GM18526 (cell line): ENCODE data around the gene ABCB8.

Source experiments
- POLR2A ChIP-seq: IDR thresholded peaks from 3 replicates; pipeline ENCODE4 v1.6.1; 2011; ENCODE audit not compliant: insufficient read length; ENCODE audit errors: extremely low read depth

Gene ABCB8

GRCh38 chr7:151065516-151065915 lies 37.3 kb downstream of the ABCB8 start:
- no peak for TF ChIP-seq POLR2A

GRCh38 chr7:151066273-151066974 lies 38.2 kb downstream of the ABCB8 start:
- no peak for TF ChIP-seq POLR2A

- no peak for TF ChIP-seq POLR2A
Observed at GRCh38 chr7:151068069-151068773, 40.0 kb downstream of the ABCB8 start.

GRCh38 chr7:151069841-151070573 lies 41.8 kb downstream of the ABCB8 start:
- TF ChIP-seq POLR2A = no peak

GRCh38 chr7:151070574-151070960 lies 42.3 kb downstream of the ABCB8 start:
- no peak for TF ChIP-seq POLR2A

- no peak for TF ChIP-seq POLR2A
Observed at GRCh38 chr7:151071032-151071866, 43.0 kb downstream of the ABCB8 start.

GRCh38 chr7:151073990-151074389 lies 45.7 kb downstream of the ABCB8 start:
- no peak for TF ChIP-seq POLR2A

GRCh38 chr7:151074817-151075661 lies 46.8 kb downstream of the ABCB8 start:
- no peak for TF ChIP-seq POLR2A

- no peak for TF ChIP-seq POLR2A
Observed at GRCh38 chr7:151075662-151075971, 47.4 kb downstream of the ABCB8 start.

GRCh38 chr7:151075978-151076426 lies 47.8 kb downstream of the ABCB8 start:
- TF ChIP-seq POLR2A = peak; percentile 36

GRCh38 chr7:151076863-151077704 lies 48.8 kb downstream of the ABCB8 start:
- TF ChIP-seq POLR2A = no peak

- TF ChIP-seq POLR2A = no peak
Observed at GRCh38 chr7:151077705-151078232, 49.5 kb downstream of the ABCB8 start.

GRCh38 chr7:151078233-151079040 lies 50.2 kb downstream of the ABCB8 start:
- no peak for TF ChIP-seq POLR2A
